Panc1 (cell line): ENCODE results near the gene STIP1. TPM values are rescaled to one million over a fixed set of nuclear protein-coding genes. Genes with fewer than 3 reads are reported as not detected.

Source experiments
- ATAC-seq: fragments of 200-7000 bp; cut with Tn5 transposase; 2 replicates; pipeline ENCODE4 v1.9.1; 2020; ENCODE audit warnings: mild to moderate bottlenecking, moderate library complexity
- BruUV-seq: library from RNA; stranded (reverse); fragments of 400-500 nt; replicated peaks from 2 replicates; lab custom pipeline; 2021; lab: Mats Ljungman, UMichigan
- CTCF ChIA-PET: fragments of 300-600 bp; sonication (Branson Sonifier 250); formaldehyde crosslinking; loops from one replicate; lab custom pipeline; 2022; ENCODE audit warnings: antibody characterized with exemption; lab: Charles Lee
- POLR2A ChIA-PET: fragments of 300-600 bp; sonication (Branson Sonifier 250); formaldehyde crosslinking; loops from one replicate; lab custom pipeline; 2022; ENCODE audit warnings: antibody characterized with exemption; lab: Charles Lee
- DNase-seq: peaks from one replicate; pipeline ENCODE4 v3.0.0-alpha.2; 2010; ENCODE audit warnings: low read depth, low spot score
- H3K27ac ChIP-seq: 2 replicates; pipeline ENCODE4 v1.5.1; 2011; ENCODE audit warnings: mild to moderate bottlenecking, low read length, inconsistent platforms
- H3K27me3 ChIP-seq: fragments of 200-500 bp; sonication (Bioruptor generic); 2 replicates; pipeline ENCODE4 v1.6.0; 2014; ENCODE audit warnings: low read length, inconsistent platforms; ENCODE audit not compliant: control insufficient read depth, insufficient read depth
- H3K36me3 ChIP-seq: fragments of 200-500 bp; sonication (Bioruptor generic); 2 replicates; pipeline ENCODE4 v1.5.1; 2014; ENCODE audit warnings: inconsistent platforms, mild to moderate bottlenecking, low read length, moderate library complexity; ENCODE audit not compliant: control insufficient read depth, insufficient read depth
- H3K4me1 ChIP-seq: 2 replicates; pipeline ENCODE4 v1.5.1; 2011; ENCODE audit warnings: inconsistent platforms, mild to moderate bottlenecking, low read length, moderate library complexity; ENCODE audit not compliant: control insufficient read depth, insufficient read depth
- H3K4me3 ChIP-seq, 2 experiments: 2 replicates each; pipeline ENCODE4 v1.5.1; 2011 to 2012; ENCODE audit warnings: low read depth in 2 of 2, low read length in 2 of 2, mild to moderate bottlenecking in 2 of 2, inconsistent platforms in 1 of 2, moderate library complexity in 1 of 2
- H3K9me3 ChIP-seq: fragments of 200-500 bp; sonication (Bioruptor generic); 2 replicates; pipeline ENCODE4 v1.5.1; 2014; ENCODE audit warnings: low read depth, mild to moderate bottlenecking, inconsistent platforms, low read length, moderate library complexity; ENCODE audit not compliant: control insufficient read depth, insufficient read depth
- POLR2AphosphoS5 ChIP-seq: IDR thresholded peaks from 2 replicates; pipeline ENCODE4 v1.6.1; 2012; ENCODE audit warnings: mild to moderate bottlenecking, low read depth, low read length, moderate library complexity
- REST ChIP-seq, 2 experiments: IDR thresholded peaks; 2 replicates each; pipeline ENCODE4 v1.6.1; 2011 to 2012; ENCODE audit warnings: low read depth in 2 of 2, control low read depth in 1 of 2, low read length in 1 of 2, mild to moderate bottlenecking in 1 of 2, moderate library complexity in 1 of 2; ENCODE audit not compliant: insufficient read depth in 1 of 2
- SIN3A ChIP-seq: IDR thresholded peaks from 2 replicates; pipeline ENCODE4 v1.6.1; 2012; ENCODE audit warnings: low read depth, mild to moderate bottlenecking, low read length, moderate library complexity, borderline replicate concordance; ENCODE audit not compliant: insufficient read depth
- TCF7L2 ChIP-seq: IDR thresholded peaks from 2 replicates; pipeline ENCODE4 v1.6.1; 2011; ENCODE audit warnings: mild to moderate bottlenecking, low read depth, low read length, inconsistent platforms
- in situ Hi-C: cut with HindIII; loops from 2 replicates; pipeline ENCODE4 v1.10.0; 2016; ENCODE audit warnings: low sequenced_read_pairs, low pct_unique_long_range_greater_than_20kb
- intact Hi-C: fragments of 100-400 bp; cut with micrococcal nuclease; formaldehyde crosslinking; loops from one replicate; pipeline ENCODE4 v1.10.0; 2022; ENCODE audit not compliant: unreplicated experiment
- total RNA-seq: library from RNA; stranded (reverse); gene quantifications from one replicate; pipeline ENCODE4 v1.2.1, GENCODE V29; 2021; ENCODE audit not compliant: unreplicated experiment
- TF ChIP-seq, protein P1 (sequence below): fragments of 450-650 bp; IDR thresholded peaks from 2 replicates; pipeline ENCODE4 v1.5.1; 2017; ENCODE audit warnings: mild to moderate bottlenecking

Gene STIP1
- total RNA-seq, 1 experiment from 2014 or later, result 344 TPM

DNA sequence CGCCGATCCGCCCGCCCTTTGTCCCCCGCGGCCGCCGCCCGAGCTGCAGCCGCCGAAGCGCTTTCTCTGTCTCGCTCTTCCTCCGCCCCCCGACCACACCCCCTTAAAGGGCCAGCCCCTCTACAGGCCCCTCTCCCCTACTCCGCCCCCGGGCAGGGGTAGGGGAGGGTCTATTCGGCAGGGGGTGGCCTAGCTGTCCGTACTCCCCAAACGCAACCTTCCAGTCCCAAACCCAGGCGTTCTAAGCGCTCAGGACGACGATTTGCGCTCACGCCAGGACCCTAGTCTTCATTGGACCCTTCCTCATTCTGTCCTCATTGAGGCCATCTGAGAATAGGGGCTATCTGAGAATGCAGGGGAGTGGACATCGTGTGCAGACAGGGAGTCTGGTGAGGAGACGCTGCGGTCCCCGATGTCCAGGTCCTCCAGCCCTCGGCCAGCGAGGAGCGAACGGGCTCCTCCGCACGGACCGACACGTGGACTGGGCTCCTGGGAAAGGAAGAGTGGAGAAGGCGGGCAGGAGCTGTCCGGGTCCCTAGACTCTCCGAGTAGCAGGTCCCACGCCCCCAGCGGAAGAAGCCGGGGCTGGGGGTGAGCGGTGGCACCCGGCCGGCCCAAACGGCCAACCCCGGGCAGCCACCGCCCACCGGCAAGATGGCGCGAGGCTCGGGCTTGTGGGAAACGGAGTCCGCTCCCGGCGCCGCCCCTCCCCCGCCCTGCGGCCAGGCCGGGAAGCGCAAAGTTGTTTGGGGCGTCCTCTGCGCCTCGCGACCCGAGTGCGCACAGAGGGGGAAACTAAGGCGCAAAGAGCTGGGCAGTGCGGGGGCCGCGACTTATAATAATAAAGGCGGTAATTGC lies 61.1 kb downstream of the STIP1 start, which contains the start of gene PPP1R14B:
Gene PPP1R14B, minus strand, starts transcription at position 73 of the 858 bp plus-strand sequence. CDS start 270 bp downstream, outside the sequence.
- intact Hi-C loops, result loop anchor here (10.0 kb wide), 1 partner anchor 58 kb away; the partner anchor contains the start of genes CATSPERZ and ESRRA
- in situ Hi-C loops, result no loop called here
- TF ChIP-seq SIN3A (peak; percentile 63; the same call in 1 of the 2 replicates), REST (IDR thresholded peaks at IDR 0.05; ENCODE audit: insufficient read depth in 1 of 2, low read depth in 2 of 2, low read length in 1 of 2) (no peak), POLR2AphosphoS5 (peak; percentile 62; the same call in 1 of the 2 replicates), TCF7L2 (no peak)
- TF ChIP-seq, protein P1, sequence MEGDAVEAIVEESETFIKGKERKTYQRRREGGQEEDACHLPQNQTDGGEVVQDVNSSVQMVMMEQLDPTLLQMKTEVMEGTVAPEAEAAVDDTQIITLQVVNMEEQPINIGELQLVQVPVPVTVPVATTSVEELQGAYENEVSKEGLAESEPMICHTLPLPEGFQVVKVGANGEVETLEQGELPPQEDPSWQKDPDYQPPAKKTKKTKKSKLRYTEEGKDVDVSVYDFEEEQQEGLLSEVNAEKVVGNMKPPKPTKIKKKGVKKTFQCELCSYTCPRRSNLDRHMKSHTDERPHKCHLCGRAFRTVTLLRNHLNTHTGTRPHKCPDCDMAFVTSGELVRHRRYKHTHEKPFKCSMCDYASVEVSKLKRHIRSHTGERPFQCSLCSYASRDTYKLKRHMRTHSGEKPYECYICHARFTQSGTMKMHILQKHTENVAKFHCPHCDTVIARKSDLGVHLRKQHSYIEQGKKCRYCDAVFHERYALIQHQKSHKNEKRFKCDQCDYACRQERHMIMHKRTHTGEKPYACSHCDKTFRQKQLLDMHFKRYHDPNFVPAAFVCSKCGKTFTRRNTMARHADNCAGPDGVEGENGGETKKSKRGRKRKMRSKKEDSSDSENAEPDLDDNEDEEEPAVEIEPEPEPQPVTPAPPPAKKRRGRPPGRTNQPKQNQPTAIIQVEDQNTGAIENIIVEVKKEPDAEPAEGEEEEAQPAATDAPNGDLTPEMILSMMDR, result no peak
- DNase-seq (no peak), ATAC-seq (peak; percentile 67)
- ChIA-PET CTCF (no interaction called here), POLR2A (no interaction called here)
- peaks cover 54% of the 10 kb centered on the region for H3K4me1 ChIP-seq
- H3K9me3 ChIP-seq, result no peaks in the 10 kb centered on the region
- peaks cover 7% of the 10 kb centered on the region; the same call in 1 of the 2 replicates for H3K36me3 ChIP-seq
- peak within 1 kb of the TSS; percentile 85 to 95 for H3K4me3 ChIP-seq
- no peaks in the 10 kb centered on the region for H3K27me3 ChIP-seq
- BruUV-seq, result no TSS peak
- peak within 1 kb of the TSS; percentile 99 for H3K27ac ChIP-seq

DNA sequence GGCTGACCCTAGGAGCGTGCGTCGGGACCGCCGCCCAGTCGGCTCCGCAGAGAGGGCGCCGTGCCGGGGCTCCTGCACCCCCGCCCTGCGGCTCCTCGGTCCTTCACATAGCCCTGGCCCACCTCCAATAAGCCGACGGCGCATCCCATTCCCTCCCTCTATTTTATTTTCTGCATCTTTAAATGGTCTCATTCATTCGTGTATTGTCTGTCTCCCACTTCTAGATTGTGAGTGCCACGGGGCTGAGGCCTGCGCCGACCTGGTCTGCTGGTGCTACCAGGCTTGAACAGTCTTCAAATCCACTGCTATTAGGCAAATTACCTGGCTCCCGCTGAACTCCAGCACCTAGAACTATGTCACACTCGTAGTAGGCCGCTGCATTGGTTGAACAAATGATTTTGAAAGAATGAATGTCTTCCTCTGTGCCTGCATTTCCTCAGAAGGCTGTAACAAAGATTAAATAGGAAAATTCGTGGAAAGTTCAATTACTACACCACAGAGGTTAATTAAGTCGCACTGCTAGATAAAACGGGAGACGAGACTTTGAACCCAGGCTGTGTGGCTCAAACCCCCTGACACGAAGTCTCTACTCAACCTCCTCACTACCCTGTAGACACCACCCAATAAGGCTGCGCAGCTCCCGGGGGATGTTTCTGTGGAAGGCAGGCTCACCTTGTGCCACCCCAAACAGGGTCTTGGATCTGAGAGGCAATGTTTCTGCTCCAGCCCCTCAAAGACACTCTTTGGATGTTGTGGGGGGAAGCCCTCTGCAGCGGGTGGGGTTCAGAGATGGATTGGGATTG lies 62.0 kb downstream of the STIP1 start:
- Histone ChIP-seq H3K4me1 (peaks cover 55% of the 10 kb centered on the region), H3K9me3 (no peaks in the 10 kb centered on the region), H3K36me3 (peaks cover 7% of the 10 kb centered on the region; the same call in 1 of the 2 replicates), H3K27ac (peak overlapping the region; percentile 99), H3K4me3 (peak overlapping the region; percentile 85 to 94), H3K27me3 (no peaks in the 10 kb centered on the region)
- no TSS peak for BruUV-seq
- ATAC-seq (no peak), DNase-seq (no peak)
- in situ Hi-C loops, result no loop called here
- TF ChIP-seq REST (IDR thresholded peaks at IDR 0.05; ENCODE audit: insufficient read depth in 1 of 2, low read depth in 2 of 2, low read length in 1 of 2) (no peak), TCF7L2 (no peak), SIN3A (no peak)
- TF ChIP-seq, protein P1, result no peak
- POLR2A ChIA-PET, result no interaction called here
- intact Hi-C loops, result loop anchor here (10.0 kb wide), 1 partner anchor 57 kb away; the partner anchor contains the start of genes CATSPERZ and ESRRA
- CTCF ChIA-PET, result interaction anchor here (0.6 kb wide), 1 partner anchor 40 kb away, joined by 5 read pairs; no protein-coding TSS in a partner anchor
